ENCODE data around the gene INS.

Gene INS

DNA sequence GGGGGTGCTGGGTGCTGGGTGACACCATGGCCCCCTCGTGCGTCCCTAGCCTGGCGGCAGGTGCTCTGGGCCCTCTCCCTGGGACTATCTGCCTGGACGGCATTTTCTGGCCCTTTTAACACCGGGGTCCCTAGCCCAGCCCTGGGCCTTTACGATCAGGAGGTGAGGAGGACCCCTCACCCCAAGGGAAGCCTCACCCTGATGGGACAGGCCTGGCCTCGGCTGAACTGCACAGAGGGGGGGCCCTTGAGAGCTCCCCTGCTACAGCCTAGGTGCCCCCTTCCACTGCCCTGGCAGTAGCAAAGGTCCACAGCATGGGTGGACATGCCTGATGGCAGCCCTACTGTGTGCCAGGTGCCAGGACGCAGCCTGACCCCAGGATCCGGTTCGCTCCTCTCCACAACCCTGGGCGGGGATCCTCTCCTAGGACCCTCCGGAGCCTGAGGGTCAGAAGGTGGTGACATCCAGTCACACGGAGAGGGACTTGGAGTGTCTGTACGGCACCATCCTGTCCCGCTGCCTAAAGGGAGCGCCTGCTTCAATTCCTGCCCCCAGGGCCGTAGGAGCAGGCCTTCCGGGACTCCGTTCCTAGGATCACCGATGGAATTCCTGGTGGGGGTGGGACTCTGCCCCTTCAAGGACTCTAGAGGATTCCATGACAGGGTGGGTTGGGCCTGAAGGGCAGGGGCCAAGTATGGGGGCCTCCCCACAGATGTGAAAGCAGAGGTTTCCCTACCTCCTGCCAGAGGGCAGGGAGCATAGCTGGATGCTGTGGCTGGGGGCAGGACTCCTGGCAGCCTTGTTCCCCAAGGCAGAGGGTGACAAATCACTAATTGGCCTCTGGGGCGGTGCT, 43.6 kb upstream of the INS start:
- no peak overlapping the region for H3K4me3 ChIP-seq (ENCODE audit: low read depth in 1 of 5, low read length in 5 of 5)
- no peaks in the 10 kb centered on the region for H3K36me3 ChIP-seq (ENCODE audit: control insufficient read depth in 5 of 5, insufficient read depth in 5 of 5, low read length in 5 of 5)
- H3K9me3 ChIP-seq (ENCODE audit: control insufficient read depth in 5 of 5, low read length in 5 of 5): peaks cover 0 to 11% (median 9%) of the 10 kb centered on the region in 5 donors
- no peak overlapping the region for H3K9ac ChIP-seq (ENCODE audit: low read length in 5 of 5)
- H3K4me1 ChIP-seq (ENCODE audit: control insufficient read depth in 5 of 5, insufficient read depth in 5 of 5, low read length in 5 of 5): no peaks in the 10 kb centered on the region
- no peak overlapping the region for H3K27ac ChIP-seq (ENCODE audit: low read depth, low read length)
- peaks cover 1 to 20% (median 5%) of the 10 kb centered on the region in 5 donors for H3K27me3 ChIP-seq (ENCODE audit: control insufficient read depth in 5 of 5, insufficient read depth in 4 of 5, low read length in 5 of 5)

DNA sequence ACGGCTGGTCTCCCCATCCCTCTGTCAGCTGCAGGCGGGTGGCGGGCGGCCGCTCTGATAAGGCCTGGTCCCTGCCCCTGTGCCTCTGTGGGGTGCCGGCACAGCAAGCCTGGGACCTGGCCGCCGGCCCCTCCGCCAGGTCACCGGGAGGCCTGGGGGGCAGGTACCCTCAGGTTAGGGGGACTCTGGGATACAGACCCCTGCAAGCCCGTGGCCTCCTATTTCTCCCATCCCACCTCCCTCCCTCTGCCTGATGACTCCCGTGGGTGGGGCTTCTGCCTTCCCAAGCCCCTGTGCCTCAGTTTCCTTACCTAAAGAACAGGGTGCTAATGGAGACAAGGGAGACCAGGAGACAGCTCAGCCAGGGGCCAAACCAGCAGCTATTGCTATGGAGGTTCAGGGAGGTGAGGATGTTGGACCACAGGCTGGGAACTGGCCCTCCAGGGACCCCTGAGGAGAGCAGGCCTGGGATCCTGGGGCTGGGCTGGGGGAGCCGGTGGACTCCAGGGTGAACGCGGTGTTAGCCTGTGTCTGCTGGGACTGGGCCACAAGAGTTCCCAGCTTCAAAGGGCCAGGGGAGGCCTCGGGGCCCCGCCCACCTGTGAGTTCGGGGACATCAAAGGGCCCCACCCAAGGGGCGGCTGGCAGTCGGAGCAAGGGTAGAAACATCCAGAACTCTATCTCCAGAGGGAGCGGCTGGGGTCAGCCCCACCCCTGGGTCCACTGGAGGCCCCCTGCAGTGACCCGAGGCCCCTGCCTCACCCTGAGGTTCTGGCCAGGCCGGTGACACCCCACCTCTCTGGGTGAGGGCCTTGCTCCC, 42.6 kb upstream of the INS start:
- H3K27ac ChIP-seq (ENCODE audit: low read depth, low read length): no peak overlapping the region
- H3K9ac ChIP-seq (ENCODE audit: low read length in 5 of 5): no peak overlapping the region
- no peak overlapping the region for H3K4me3 ChIP-seq (ENCODE audit: low read depth in 1 of 5, low read length in 5 of 5)
- H3K4me1 ChIP-seq (ENCODE audit: control insufficient read depth in 5 of 5, insufficient read depth in 5 of 5, low read length in 5 of 5): no peaks in the 10 kb centered on the region
- no peaks in the 10 kb centered on the region for H3K36me3 ChIP-seq (ENCODE audit: control insufficient read depth in 5 of 5, insufficient read depth in 5 of 5, low read length in 5 of 5)
- peaks cover 0 to 12% (median 0%) of the 10 kb centered on the region in 5 donors for H3K27me3 ChIP-seq (ENCODE audit: control insufficient read depth in 5 of 5, insufficient read depth in 4 of 5, low read length in 5 of 5)
- peaks cover 0 to 11% (median 9%) of the 10 kb centered on the region in 5 donors for H3K9me3 ChIP-seq (ENCODE audit: control insufficient read depth in 5 of 5, low read length in 5 of 5)

DNA sequence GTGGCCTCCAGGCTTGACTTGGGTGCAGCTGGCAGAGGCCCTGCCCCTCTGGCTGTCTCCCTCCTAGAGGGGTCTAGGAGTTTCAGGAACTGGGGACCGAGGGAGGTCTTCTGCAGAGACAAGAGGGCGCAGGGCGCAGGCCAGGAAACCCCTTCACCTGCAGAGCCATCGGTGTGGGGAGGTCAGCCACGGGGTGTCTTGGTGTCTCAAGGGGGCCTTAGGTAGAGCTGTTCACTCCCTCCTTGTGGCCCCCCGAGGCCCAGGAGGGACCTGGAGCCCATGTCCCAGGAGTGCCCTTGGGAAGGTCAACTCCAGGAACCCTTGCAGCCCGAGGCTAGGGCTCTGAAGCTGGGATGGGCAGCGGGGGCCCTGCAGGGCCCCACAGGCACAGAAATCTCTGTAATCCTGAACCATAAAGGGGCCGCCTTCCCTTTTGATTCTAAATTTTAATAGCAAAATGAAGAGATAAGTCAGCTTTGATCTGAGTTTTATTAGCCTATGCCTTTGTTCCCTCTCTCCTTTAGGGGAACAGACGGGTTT, 42.0 kb upstream of the INS start:
- Histone ChIP-seq H3K4me3 (ENCODE audit: low read depth in 1 of 5, low read length in 5 of 5) (no peak overlapping the region), H3K27ac (ENCODE audit: low read depth, low read length) (no peak overlapping the region), H3K9me3 (ENCODE audit: control insufficient read depth in 5 of 5, low read length in 5 of 5) (peaks cover 0 to 10% (median 9%) of the 10 kb centered on the region in 5 donors), H3K9ac (ENCODE audit: low read length in 5 of 5) (no peak overlapping the region), H3K27me3 (ENCODE audit: control insufficient read depth in 5 of 5, insufficient read depth in 4 of 5, low read length in 5 of 5) (peaks cover 0 to 10% (median 0%) of the 10 kb centered on the region in 5 donors), H3K4me1 (ENCODE audit: control insufficient read depth in 5 of 5, insufficient read depth in 5 of 5, low read length in 5 of 5) (no peaks in the 10 kb centered on the region), H3K36me3 (ENCODE audit: control insufficient read depth in 5 of 5, insufficient read depth in 5 of 5, low read length in 5 of 5) (no peaks in the 10 kb centered on the region)

DNA sequence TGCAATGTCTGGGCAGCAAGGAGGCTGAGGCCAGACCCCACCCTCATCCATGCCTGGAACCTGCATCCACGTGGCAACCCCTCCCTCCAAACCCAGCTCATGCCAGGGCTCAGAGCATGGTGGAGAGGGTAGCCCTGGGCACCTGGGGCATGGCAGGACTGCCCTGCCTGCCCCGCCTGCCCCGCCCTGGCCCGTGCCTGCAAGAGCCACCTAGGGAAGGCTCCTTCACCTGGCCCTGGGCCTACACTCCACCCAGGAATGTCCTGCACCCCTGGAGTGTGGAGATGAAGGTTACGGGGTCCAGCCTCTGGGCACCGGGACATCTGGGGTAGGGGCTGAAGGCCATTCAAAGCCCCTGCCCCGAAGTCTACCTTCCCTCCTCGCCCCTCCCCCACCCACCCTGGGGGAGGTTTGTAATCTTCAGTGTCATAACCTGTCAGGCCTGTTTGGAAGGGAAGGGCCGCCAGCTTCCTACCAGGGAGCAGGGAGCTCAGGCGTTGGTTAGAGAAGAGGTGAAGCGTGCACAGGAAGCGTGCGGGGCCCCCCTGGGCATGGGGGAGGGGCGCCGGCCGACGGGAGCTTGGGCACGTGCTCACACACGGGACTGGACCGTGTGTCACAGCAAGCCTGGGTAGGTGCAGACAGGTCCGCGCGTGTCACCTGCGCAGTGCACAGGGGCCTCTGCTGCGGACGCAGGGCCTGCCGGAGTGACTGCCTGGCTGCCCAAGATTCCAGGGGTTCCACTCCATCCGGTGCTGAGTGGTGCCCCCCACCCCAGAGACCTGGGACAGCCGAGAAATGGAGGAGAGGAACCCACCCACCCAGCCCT, 41.3 kb upstream of the INS start:
- no peak overlapping the region for H3K9ac ChIP-seq (ENCODE audit: low read length in 5 of 5)
- H3K36me3 ChIP-seq (ENCODE audit: control insufficient read depth in 5 of 5, insufficient read depth in 5 of 5, low read length in 5 of 5): no peaks in the 10 kb centered on the region
- no peak overlapping the region for H3K27ac ChIP-seq (ENCODE audit: low read depth, low read length)
- H3K27me3 ChIP-seq (ENCODE audit: control insufficient read depth in 5 of 5, insufficient read depth in 4 of 5, low read length in 5 of 5): peaks cover 0 to 9% (median 0%) of the 10 kb centered on the region in 5 donors
- peaks cover 0 to 4% (median 4%) of the 10 kb centered on the region in 5 donors for H3K9me3 ChIP-seq (ENCODE audit: control insufficient read depth in 5 of 5, low read length in 5 of 5)
- H3K4me3 ChIP-seq (ENCODE audit: low read depth in 1 of 5, low read length in 5 of 5): no peak overlapping the region
- H3K4me1 ChIP-seq (ENCODE audit: control insufficient read depth in 5 of 5, insufficient read depth in 5 of 5, low read length in 5 of 5): no peaks in the 10 kb centered on the region

DNA sequence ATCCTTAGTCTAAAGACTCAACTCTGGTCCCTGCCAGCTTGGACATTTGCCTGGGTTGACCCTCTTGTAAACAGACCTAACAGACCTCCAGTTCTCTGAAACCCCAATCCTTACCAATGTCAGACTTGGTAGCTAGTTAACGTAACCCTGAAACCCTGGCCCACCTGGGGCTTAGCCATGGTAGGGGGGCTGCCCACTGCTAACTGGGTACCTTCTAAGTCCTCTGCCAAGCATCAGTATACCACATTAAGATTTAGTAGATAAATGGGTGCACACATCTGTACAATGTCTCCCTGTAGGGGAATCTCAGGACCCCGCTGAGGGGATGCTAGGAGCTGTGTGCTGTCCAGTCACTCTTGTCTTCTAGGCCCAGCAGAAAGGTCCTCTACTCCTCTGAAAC, 40.5 kb upstream of the INS start:
- Histone ChIP-seq H3K27me3 (ENCODE audit: control insufficient read depth in 5 of 5, insufficient read depth in 4 of 5, low read length in 5 of 5) (peaks cover 0 to 8% (median 2%) of the 10 kb centered on the region in 5 donors), H3K4me1 (ENCODE audit: control insufficient read depth in 5 of 5, insufficient read depth in 5 of 5, low read length in 5 of 5) (no peaks in the 10 kb centered on the region), H3K9me3 (ENCODE audit: control insufficient read depth in 5 of 5, low read length in 5 of 5) (no peaks in the 10 kb centered on the region), H3K27ac (ENCODE audit: low read depth, low read length) (no peak overlapping the region), H3K9ac (ENCODE audit: low read length in 5 of 5) (no peak overlapping the region), H3K36me3 (ENCODE audit: control insufficient read depth in 5 of 5, insufficient read depth in 5 of 5, low read length in 5 of 5) (no peaks in the 10 kb centered on the region), H3K4me3 (ENCODE audit: low read depth in 1 of 5, low read length in 5 of 5) (no peak overlapping the region)

DNA sequence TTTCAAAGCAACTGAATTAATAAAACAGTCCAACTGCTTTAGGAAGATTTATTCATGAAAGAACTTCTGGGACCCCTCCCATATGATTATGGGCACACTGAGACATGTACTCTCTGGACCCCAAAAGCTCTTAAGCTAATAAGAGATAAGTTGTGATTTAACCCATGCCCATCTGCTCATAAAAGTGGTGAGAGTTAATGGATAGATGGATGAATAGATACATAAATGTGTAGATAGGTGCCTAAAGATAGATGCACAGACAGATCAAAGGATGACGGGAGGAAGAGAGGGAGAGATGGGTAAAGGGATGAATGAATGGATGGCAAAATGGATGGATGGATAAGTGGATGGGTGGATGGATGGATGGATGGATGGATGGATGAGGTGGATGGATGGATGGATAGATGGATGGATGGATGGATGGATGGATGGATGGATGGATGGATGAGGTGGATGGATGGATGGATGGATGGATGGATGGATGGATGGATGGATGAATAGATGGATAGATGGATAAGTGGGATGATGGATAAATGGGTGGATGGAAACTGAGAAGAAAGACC, 40.0 kb upstream of the INS start:
- H3K36me3 ChIP-seq (ENCODE audit: control insufficient read depth in 5 of 5, insufficient read depth in 5 of 5, low read length in 5 of 5): no peaks in the 10 kb centered on the region
- H3K4me3 ChIP-seq (ENCODE audit: low read depth in 1 of 5, low read length in 5 of 5): no peak overlapping the region
- H3K27ac ChIP-seq (ENCODE audit: low read depth, low read length): no peak overlapping the region
- H3K27me3 ChIP-seq (ENCODE audit: control insufficient read depth in 5 of 5, insufficient read depth in 4 of 5, low read length in 5 of 5): peaks cover 0 to 10% (median 4%) of the 10 kb centered on the region in 5 donors
- no peaks in the 10 kb centered on the region for H3K4me1 ChIP-seq (ENCODE audit: control insufficient read depth in 5 of 5, insufficient read depth in 5 of 5, low read length in 5 of 5)
- H3K9ac ChIP-seq (ENCODE audit: low read length in 5 of 5): no peak overlapping the region
- no peaks in the 10 kb centered on the region for H3K9me3 ChIP-seq (ENCODE audit: control insufficient read depth in 5 of 5, low read length in 5 of 5)

DNA sequence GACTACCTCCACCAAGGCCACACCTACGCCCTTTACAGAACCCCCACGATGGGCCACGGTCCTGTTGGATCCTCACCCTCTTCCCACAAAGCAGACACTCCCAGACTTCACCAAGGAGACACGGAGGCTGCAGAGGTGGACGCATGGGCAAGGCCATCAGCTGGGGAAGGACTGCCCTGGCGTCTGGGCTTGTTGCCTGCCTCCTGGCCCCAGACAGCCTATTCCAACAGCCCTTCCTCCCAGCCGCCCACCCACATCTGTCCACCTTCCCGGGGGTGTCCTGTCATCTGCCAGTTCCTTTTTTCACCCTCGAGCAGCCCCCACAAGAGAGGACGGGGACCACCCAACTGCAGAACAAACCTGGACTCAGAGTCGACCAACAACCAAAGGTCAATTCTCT, 39.5 kb upstream of the INS start:
- H3K9me3 ChIP-seq (ENCODE audit: control insufficient read depth in 5 of 5, low read length in 5 of 5): no peaks in the 10 kb centered on the region
- H3K27ac ChIP-seq (ENCODE audit: low read depth, low read length): no peak overlapping the region
- no peaks in the 10 kb centered on the region for H3K36me3 ChIP-seq (ENCODE audit: control insufficient read depth in 5 of 5, insufficient read depth in 5 of 5, low read length in 5 of 5)
- H3K9ac ChIP-seq (ENCODE audit: low read length in 5 of 5): no peak overlapping the region
- H3K4me1 ChIP-seq (ENCODE audit: control insufficient read depth in 5 of 5, insufficient read depth in 5 of 5, low read length in 5 of 5): no peaks in the 10 kb centered on the region
- no peak overlapping the region for H3K4me3 ChIP-seq (ENCODE audit: low read depth in 1 of 5, low read length in 5 of 5)
- peaks cover 0 to 10% (median 4%) of the 10 kb centered on the region in 5 donors for H3K27me3 ChIP-seq (ENCODE audit: control insufficient read depth in 5 of 5, insufficient read depth in 4 of 5, low read length in 5 of 5)

DNA sequence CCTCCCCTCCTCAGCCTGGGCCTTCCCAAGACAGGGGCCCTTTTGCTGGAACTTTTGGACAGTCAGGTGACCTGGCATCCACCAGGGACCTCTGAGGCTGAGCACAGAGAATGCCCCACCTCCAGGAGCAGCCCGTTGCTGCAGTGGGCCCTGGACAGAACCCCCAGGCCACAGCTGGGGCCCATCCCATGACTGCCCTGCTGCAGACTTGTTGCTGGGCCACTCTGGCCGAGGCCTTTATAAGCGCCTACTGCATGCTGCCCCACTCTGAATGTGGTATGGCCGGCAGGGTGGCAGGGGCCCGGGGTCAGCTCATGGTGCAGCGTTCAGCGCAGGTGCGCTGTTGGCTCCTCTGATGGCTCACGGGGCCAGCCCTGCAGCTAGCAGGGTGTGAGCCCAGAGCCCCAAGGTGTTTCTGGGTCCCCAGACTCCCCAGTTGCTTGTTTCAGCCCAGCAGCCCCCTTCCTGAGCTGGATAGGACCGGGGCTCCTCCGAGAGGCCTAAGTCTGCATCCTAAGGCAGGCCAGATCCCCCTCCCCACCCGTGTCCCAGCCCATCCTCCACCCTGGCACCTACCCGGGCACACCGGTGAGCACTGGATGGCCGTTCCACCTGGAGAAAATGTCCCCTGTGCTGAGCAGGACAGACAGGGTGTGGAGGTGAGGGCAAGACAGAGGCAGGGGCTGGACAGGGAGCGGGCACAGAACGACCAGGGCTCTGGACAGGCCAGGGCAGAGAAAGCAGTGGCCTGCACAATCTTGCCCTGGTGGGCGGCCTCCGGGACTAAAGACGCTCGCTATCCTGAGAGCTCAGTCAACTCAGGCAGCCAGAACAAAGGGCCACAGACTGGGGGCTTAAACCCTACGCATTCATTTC, 38.7 kb upstream of the INS start:
- no peak overlapping the region for H3K27ac ChIP-seq (ENCODE audit: low read depth, low read length)
- no peak overlapping the region for H3K9ac ChIP-seq (ENCODE audit: low read length in 5 of 5)
- H3K27me3 ChIP-seq (ENCODE audit: control insufficient read depth in 5 of 5, insufficient read depth in 4 of 5, low read length in 5 of 5): peaks cover 0 to 10% (median 6%) of the 10 kb centered on the region in 5 donors
- H3K4me1 ChIP-seq (ENCODE audit: control insufficient read depth in 5 of 5, insufficient read depth in 5 of 5, low read length in 5 of 5): no peaks in the 10 kb centered on the region
- H3K36me3 ChIP-seq (ENCODE audit: control insufficient read depth in 5 of 5, insufficient read depth in 5 of 5, low read length in 5 of 5): no peaks in the 10 kb centered on the region
- H3K9me3 ChIP-seq (ENCODE audit: control insufficient read depth in 5 of 5, low read length in 5 of 5): no peaks in the 10 kb centered on the region
- no peak overlapping the region for H3K4me3 ChIP-seq (ENCODE audit: low read depth in 1 of 5, low read length in 5 of 5)
